GM18519 (cell line): Measurements from ENCODE around the gene FAM107B.

Experiments used
- ATAC-seq: cut with Tn5 transposase; IDR thresholded peaks from one replicate; pipeline ENCODE4 v1.9.1; 2021; ENCODE audit warnings: mild to moderate bottlenecking, moderate library complexity; ENCODE audit not compliant: unreplicated experiment, low FRiP score

The FAM107B gene

DNA sequence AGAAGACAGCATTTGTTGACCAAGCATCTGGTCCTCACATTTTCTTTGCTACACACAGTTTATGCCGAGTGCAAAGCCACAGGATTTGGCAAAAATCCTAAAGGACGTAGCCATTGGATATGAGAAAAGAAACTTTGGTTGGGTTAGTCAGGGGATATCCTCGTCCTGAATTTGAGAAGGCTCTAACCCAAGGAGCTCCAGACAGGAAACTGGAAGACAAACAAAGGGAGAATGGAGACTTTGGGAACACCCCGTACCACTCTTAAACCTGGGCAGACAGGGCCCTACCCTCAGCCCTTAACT is 297.3 kb downstream of the FAM107B start:
- no peak for ATAC-seq

DNA sequence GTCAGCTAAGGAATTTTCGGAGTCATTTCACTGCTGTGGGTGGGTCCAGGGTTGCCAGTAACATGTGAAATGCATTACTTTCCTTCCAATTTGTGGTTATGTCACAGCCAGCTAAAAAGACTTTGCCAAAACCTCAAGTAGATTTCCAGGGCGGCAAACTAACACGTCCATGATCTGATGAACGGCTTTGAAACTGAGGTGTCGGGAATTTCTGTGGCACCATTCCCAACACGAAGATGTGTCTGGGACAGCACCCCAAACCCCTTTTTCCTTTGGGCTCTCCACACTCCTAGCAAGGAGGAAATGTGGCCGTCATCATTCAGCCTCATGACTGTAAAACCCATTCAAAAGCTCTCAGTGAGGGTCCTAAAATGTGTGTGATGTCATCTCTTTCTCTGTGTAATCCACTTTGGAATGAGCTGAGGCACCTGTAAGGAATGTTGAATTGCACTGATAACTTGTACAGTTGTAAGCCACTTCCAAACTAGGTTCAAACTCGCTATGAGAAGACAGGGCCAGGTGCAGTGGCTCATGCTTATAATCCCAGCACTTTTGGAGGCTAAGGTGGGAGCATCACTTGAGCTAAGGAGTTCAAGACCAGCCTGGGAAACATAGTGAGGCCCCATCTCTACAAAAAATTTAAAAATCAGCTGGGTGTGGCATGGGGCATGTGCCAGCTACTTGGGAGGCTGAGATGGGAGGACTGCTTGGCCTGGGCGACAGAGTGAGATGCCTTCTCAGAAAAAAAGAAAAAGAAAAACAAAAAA is 297.9 kb downstream of the FAM107B start:
- ATAC-seq, result no peak

DNA sequence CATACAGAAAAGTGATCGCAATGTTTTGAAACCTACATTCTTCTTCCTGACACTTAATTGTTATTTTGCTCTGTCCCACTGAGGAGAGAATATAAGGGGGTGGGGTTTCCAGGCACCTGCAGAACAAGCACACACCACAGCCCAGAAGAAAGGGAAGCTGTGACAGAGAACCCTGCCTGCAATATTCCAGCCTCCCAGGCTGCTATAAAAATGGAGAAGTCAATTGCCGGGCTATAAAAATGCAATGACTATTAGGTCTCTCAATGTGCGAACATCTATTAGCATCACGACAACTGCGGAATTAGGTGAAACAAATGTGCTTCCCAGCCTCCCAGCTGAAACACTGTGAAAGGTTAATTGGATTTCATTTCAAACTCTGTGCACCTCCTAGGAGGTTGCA is 298.7 kb downstream of the FAM107B start:
- ATAC-seq, result no peak

DNA sequence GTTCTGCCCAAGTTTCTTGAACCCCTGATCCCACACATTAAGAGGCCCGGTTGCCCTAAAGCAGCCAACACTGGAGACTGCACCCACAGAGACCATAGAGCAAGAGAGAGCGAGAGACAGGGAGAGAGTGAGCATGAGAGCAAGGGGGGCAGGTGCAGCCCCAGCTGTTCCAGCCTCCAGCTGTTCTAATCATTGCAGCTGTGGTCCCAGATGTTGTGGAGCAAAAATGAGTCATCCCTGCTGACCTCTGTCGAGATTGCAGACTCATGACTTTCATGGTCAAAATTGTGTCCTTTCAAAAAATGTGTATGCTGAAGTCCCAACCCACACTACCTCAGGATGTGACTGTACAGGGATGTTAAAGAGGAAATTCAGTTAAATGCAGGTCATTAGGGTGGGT is 300.0 kb downstream of the FAM107B start:
- no peak for ATAC-seq

DNA sequence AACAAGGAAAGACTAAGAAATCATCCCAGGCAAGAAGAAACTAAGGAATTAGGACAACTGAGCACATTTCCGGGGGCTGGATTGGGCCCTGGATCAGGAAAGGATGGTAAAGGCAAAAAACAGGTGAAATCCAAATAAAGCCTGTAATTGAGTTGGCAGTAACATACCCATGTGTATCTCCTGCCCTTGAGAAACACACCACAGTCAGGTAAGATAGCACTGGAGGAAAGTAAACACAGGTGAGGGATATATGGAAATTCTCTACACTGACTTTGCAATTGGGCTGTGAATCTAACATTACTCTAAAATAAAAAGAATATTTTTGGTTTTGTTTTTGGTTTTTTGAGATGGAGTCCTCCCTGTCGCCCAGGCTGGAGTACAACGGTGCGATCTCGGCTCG is 303.8 kb downstream of the FAM107B start:
- no peak for ATAC-seq

DNA sequence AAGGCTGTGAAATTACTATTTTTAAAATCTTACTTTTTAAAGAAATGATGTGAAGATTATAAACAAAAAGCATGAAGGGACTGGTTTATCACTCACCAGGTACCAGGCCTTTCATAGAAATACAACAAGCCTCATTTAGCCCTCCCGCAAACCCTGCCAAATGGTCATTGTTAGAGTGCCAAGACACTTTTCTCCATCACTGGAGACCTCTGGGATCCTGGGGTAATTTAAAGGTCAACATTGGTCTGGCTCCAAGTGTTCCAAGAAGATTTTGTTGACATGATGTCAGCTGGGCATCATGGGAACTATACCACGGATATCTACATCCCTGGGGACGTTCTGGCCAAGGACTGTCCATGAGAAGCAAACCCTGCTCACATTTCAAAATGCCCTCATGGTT is 306.0 kb downstream of the FAM107B start:
- no peak for ATAC-seq
